Body of pancreas (tissue), 4 donors: ENCODE measurements around the gene BRD4. TPM values are rescaled to one million over a fixed set of nuclear protein-coding genes. Genes with fewer than 3 reads are reported as not detected.

Experiments used
- ATAC-seq: fragments of 150-250 bp; one replicate; pipeline ENCODE4 v1.9.1; 2016
- DNase-seq, 4 donors: peaks; one replicate each; pipeline ENCODE4 v3.0.0-alpha.2; 2019
- H3K27ac ChIP-seq, 4 donors: fragments of 200-600 bp; sonication (generic); 1 replicate in 3 of 4; 2 replicates in 1 of 4; pipeline versions ENCODE4 v1.5.1 to v1.6.1; 2016 to 2019; ENCODE audit warnings: mild to moderate bottlenecking in 1 of 4, mixed read lengths in 1 of 4, moderate library complexity in 1 of 4
- H3K27me3 ChIP-seq, 2 donors: fragments of 200-600 bp; sonication (generic); one replicate each; pipeline ENCODE4 v1.6.0; 2016; ENCODE audit warnings: mild to moderate bottlenecking in 1 of 2
- H3K36me3 ChIP-seq, 2 donors: fragments of 200-600 bp; sonication (generic); replicated peaks in 1 of 2; 2 replicates each; pipeline ENCODE4 v1.5.1; 2016; ENCODE audit warnings: low read depth in 2 of 2; ENCODE audit not compliant: insufficient read depth in 1 of 2
- H3K4me1 ChIP-seq: fragments of 200-600 bp; sonication (generic); one replicate; pipeline ENCODE4 v1.6.0; 2016
- H3K4me3 ChIP-seq, 2 donors: fragments of 200-600 bp; sonication (generic); 1 replicate in 1 of 2; 2 replicates in 1 of 2; pipeline ENCODE4 v1.5.1; 2016 to 2019
- H3K9me3 ChIP-seq, 3 donors: fragments of 200-600 bp; sonication (generic); 1 replicate in 2 of 3; 2 replicates in 1 of 3; pipeline ENCODE4 v1.5.1; 2016
- CTCF ChIP-seq, 7 experiments: fragments of 450-650 bp in 4 of 7; fragments of 200-600 bp in 3 of 7; sonication (generic) in 3 of 7; IDR thresholded peaks; one replicate each; pipeline ENCODE4 v1.5.1; 2016 to 2019; ENCODE audit warnings: antibody characterized with exemption in 7 of 7
- POLR2A ChIP-seq, 3 donors: fragments of 450-650 bp; IDR thresholded peaks; one replicate each; pipeline ENCODE4 v1.6.1; 2016; ENCODE audit warnings: antibody characterized with exemption in 3 of 3, mild to moderate bottlenecking in 2 of 3
- WGBS, 2 donors: methylation state at CpG; one replicate each; pipeline ENCODE4 v1.1.5; 2017; 5-methylcytosine and 5-hydroxymethylcytosine counted together
- intact Hi-C: fragments of 100-400 bp; cut with DNase I; formaldehyde crosslinking; loops from one replicate; pipeline ENCODE4 v1.15.1; 2023
- total RNA-seq, 2 donors: library from RNA; depleted of rRNA; stranded (reverse); fragments of >200 nt; gene quantifications; one replicate each; pipeline ENCODE4 v1.1.0, GENCODE V29; 2016

The BRD4 gene
- total RNA-seq, 2 donors from 2014 or later: 15.3 to 33.6 TPM

GRCh38 chr19:15300533-15301197, 31.7 kb downstream of the BRD4 start:
- whole genome bisulfite sequencing, 2 donors: 77 to 84% methylated on average over 6 of the region's 6 CpGs
- H3K27ac ChIP-seq: no peak overlapping the region

GRCh38 chr19:15299568-15300409, 32.5 kb downstream of the BRD4 start:
- intact Hi-C loops: no loop called here
- Histone ChIP-seq H3K27ac (peak overlapping the region in 1 of 4 donors; percentile 7), H3K9me3 (no peaks in the 10 kb centered on the region), H3K36me3 (peaks cover 0 to 1% of the 10 kb centered on the region in 2 donors), H3K4me1 (peaks cover 93% of the 10 kb centered on the region), H3K27me3 (no peaks in the 10 kb centered on the region), H3K4me3 (no peak overlapping the region)
- DNase-seq (no peak), ATAC-seq (no peak)
- TF ChIP-seq CTCF (IDR thresholded peaks at IDR 0.05) (no peak), POLR2A (IDR thresholded peaks at IDR 0.05) (no peak)
- 84 to 86% methylated on average over 12 of the region's 12 CpGs for WGBS, 2 donors

More at GRCh38 chr19:15300533-15301197, 31.7 kb downstream of the BRD4 start:
- ATAC-seq: no peak
- Histone ChIP-seq H3K4me3 (no peak overlapping the region), H3K4me1 (peaks cover 92% of the 10 kb centered on the region), H3K27me3 (no peaks in the 10 kb centered on the region), H3K9me3 (no peaks in the 10 kb centered on the region), H3K36me3 (peaks cover 0 to 1% of the 10 kb centered on the region in 2 donors)
- intact Hi-C loops: no loop called here
- no peak for TF ChIP-seq CTCF (IDR thresholded peaks at IDR 0.05)
- no peak for TF ChIP-seq POLR2A (IDR thresholded peaks at IDR 0.05)
- DNase-seq: no peak

GRCh38 chr19:15298847-15299567, 33.3 kb downstream of the BRD4 start:
- intact Hi-C loops: no loop called here
- DNase-seq: no peak

More at GRCh38 chr19:15298847-15299567, 33.3 kb downstream of the BRD4 start:
- Histone ChIP-seq H3K9me3 (no peaks in the 10 kb centered on the region), H3K4me3 (no peak overlapping the region), H3K27ac (no peak overlapping the region), H3K36me3 (peaks cover 0 to 1% of the 10 kb centered on the region in 2 donors), H3K4me1 (peaks cover 94% of the 10 kb centered on the region), H3K27me3 (no peaks in the 10 kb centered on the region)
- TF ChIP-seq CTCF (IDR thresholded peaks at IDR 0.05): no peak
- ATAC-seq: no peak
- WGBS, 2 donors: 86 to 94% methylated on average over 5 to 7 of the region's 7 CpGs
